Measurements from ENCODE around the gene NCOA6.

The NCOA6 gene

DNA sequence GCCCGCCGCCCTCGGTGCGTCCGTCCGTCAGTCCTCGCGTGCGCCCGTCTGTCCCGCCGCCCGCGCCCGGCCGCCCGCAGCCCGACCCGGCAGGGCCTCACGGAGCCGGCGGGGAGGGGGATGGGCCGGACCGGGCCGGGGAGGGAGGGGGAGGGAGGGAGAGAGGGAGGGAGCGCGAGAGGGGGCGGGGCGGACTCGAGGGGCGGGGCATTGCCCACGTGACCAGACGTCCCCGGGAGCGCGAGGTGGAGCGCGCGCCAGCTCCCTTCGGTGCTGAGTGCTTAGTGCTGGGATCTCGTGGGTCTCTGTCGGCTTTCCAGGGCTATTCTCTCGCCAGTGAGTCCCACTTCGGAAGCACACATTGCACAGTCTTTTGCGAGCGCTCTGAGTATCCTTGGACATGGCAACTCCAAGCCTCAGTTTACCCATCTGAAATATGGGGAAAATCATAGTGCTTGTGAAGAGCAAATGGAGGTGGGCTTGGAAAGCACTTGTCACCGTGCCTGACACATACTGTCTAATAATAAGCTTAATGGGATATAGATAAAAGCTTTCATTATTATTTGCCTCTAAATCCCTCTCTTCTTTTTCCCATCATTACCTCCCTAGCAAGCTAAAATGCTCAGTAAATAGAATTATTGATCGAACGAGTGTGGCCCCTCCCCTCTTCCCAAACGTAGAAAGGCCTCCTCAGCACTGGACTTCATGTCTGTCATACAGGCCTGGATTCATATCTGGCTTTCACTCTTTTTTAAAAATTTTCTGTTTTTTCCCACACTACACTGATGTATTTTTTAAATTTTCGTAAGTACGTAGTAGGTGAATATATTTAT, at the start of gene NCOA6:
NCOA6 (minus strand) TSS at position 122 of the 833 bp plus-strand sequence. CDS start 43,296 bp downstream, outside the sequence.
- peak; percentile 30 for DNase-seq

DNA sequence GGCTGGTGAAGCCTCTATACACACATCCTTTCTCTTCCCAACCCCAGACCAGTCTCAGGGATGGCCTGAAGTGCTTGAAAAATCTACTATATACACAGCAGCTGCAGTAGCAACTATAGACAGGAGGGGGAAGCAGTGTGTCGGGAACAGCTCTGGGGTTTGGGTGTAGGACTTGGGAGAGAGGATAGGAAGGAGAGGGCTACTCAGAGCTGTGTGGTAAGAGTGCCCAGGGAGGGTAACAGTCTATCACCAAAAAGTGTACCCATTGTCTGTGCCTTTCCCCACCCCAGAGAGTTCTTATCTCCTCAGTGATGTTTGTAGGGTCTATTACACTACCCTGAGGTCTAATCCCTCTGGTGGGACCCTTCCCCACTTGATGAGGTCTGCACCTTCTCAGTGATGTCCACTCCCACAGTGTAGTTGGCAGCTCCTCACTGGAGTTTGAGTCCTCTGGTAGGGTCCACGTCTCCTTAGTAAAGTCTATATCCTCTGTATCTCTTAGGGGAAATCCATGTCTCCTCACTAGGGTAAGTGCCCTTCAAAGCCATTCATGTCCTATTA, 48.7 kb upstream of the NCOA6 start:
- peak; percentile 66 for DNase-seq

DNA sequence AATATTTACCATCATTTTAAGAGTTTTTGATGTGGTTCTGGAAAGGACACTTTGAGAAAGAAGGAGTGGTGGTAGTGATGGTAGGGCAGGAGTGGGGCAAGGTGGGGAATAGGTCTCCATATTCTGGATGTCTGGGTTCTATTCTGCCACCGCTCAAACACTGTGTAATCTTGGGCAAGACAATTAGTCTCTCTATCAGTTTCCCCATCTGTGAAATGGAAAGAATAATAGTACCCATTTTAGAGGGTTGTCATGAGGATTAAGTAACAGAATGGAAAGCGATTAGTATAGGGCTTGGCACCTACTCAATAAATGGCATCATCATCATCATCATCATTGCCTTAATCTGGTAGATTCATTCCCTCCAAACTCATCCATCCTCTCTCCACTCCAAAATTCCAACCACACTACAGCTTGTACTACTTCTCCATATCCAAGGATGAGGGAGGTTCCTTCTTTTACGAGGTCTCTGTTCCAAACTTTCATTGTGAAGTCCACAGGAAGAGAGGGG, 48.2 kb upstream of the NCOA6 start:
- DNase-seq, result no peak

DNA sequence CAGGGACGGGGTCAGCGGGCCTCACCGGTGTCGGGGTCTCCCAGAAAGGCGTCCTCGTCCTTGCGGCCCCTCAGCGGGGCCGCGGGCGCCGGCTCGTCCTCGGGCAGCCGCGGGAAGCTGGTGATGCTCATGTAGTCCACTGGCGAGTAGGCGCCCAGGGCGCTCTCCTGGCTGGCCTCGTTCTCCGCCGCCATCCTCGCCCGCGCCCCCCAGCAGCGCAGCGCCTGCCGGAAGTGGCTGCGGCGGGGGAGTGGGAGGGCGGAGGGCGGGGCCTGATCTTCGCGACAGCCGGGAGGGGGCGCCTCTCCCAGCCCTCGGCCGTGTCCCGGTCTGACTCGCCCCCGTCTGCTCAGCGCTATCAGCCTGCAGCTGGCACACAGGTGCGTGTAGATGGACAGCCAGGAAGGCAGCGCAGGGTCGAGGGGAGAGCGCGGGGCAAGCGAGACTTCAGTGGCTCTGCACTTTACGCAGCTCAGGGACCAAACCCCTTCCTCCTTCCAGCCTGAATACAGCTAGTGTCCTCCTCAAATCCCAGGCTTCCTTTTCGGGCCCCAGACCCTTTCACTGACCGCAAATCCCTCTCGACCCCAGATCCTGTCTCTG, 47.3 kb upstream of the NCOA6 start, which contains the start of gene GGT7:
GGT7 (minus strand) TSS at position 235 of the 603 bp plus-strand sequence; CDS start at position 194, 41 bp downstream.
- peak; percentile 59 for DNase-seq

DNA sequence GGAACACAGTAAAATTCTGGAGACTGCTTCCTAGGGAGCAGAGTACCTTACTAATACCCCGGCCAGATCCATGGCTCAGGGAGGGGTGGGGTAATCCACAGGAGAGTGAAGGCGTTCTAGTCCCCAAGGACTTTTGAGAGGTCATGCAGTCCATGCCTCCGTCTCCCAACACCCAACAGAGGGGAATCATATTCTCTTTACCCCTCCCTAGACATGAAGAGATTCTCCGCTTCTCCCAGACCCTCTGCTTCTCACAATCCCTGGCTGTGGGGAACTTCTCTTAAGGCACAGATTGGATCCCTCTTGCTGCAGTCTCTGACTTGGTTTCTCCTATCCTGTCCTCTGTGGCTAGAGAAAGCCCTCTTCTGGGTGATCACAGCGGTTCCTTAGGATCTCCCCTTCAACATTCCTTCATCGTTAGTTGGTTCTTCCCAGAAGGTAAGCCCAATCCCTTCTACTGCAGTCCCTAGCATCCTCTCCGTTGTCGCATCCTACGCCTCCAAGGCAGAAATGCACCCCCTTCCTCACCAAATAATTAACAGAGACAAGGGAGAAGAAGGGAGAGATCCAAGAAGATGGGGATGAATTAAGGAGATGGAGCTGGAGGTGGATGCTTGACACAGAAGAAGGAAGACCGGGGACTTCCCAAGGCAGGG, 46.6 kb upstream of the NCOA6 start:
- DNase-seq, result no peak

DNA sequence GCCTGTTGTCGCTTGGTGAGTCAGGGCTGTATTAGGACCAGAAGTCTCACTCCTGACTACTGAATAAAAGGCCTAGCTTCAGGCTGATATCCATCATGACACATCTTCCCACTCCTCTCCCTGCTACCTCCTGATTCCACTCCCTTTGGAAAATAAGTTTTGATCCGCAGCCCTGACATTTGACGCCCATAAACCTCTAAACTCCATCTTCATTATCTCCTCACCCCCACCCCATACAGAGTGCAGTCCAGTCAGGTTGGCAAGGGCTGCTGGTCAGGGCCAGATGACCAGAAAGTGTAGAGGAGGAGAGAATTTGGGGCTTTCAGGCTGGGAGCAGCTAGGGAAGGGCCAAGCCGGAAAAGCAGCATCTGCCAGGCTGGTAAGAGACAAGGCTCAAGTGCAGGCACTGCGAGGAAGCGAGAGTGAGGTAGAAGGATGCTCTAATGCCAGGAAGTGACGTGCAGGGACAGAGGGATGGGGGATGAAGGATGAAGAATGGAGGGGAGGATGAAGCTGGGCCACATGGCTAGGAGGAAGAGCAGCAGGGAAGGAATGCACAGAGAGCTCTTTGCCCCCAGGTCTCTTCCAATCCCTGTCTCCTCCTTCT, 46.0 kb upstream of the NCOA6 start:
- DNase-seq, result no peak

DNA sequence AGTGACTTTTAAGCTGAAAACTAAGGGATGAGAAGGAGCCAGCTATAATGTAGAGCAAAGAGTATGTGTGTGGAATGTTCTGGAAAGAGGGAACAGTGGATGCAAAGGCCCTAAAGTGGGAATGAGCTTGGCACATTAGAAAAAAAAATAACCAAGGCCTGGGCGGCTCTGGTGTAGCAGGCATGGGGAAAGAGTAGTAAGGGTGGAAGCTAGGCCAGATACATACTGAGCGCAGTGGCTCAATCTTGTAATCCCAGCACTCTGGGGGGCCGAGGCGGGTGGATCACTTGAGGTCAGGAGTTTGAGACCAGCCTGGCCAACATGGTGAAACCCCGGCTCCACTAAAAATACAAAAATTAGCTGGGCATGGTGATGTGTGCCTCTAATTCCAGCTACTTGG, 38.8 kb upstream of the NCOA6 start:
- no peak for DNase-seq

DNA sequence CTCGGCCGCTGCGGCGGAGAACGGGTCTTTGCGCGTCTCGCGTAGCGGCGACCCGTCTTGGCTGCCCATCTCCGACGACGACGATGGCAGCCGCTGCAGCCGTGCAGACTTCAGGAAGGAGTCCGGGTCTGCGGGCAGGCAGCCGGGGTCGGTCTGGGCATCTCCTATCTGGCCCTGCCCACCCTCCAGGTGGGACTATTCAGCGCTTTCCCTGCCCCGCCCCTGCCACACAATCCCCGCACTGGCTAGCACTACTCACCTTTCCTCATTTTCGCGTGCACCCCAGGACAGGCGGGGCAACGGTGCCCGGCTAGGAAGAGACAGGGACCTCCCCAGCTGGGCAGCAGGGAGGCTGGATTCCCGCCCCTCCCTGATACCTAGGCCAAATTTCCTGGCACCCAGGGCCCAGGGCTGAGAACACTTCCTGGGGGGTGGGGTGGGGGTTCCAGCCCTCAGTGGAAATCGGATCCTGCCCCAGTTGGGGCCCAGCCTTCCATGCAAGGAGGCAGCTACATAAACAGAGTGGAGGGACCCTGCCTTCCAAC, 38.0 kb upstream of the NCOA6 start:
- no peak for DNase-seq

DNA sequence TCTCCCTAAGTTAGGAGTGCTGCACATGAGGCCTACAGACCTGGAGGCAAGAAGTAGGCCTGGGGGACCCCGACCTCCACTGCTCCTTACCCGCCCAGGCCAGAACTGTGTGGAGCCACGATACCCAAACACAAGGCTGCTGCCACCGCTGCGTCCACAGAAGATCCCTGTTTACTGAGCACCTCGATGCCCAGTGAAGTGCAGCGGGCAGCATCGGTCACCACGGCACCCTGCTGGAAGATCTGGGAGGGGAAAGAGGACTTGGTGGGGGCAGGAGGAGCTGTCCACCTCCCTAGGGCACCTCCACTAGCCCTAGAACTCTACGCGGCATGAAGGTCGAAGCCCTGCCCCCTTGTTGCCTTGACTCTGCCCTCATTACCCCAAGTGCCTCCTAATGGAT, 37.3 kb upstream of the NCOA6 start:
- DNase-seq, result no peak

DNA sequence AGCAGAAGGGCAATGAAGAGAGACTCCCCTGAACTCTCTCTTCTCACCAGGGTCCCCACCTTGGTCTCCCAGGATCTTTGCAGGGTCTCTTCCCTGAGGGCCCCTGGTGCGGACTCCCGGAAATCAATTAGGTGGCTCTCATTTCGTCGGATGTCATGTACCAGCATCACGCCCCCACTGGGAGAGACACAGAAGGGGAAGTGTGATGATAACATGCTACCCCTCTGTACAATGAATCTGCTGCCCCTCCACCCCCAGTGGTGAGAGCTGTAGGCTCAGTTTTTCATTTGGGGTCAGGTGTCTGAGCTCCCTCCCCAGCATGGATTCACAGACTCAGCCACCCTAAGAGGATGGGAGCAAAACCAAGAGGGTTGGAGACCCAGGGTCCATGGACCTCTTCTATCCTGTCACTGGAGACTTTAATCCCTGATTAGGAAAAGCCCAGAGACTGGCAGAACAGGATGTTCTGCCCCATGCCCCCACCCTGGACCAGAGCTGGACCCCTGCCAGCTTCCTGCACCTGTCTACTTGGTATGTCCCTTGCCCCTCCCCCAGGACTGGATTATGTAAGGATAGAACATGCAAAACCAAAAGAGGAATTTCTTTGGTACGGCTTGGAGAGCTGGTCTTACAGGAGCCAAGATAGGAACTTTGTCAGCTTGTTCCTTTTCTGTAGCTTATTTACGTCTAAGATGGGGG, 36.1 kb upstream of the NCOA6 start:
- peak; percentile 6 for DNase-seq

DNA sequence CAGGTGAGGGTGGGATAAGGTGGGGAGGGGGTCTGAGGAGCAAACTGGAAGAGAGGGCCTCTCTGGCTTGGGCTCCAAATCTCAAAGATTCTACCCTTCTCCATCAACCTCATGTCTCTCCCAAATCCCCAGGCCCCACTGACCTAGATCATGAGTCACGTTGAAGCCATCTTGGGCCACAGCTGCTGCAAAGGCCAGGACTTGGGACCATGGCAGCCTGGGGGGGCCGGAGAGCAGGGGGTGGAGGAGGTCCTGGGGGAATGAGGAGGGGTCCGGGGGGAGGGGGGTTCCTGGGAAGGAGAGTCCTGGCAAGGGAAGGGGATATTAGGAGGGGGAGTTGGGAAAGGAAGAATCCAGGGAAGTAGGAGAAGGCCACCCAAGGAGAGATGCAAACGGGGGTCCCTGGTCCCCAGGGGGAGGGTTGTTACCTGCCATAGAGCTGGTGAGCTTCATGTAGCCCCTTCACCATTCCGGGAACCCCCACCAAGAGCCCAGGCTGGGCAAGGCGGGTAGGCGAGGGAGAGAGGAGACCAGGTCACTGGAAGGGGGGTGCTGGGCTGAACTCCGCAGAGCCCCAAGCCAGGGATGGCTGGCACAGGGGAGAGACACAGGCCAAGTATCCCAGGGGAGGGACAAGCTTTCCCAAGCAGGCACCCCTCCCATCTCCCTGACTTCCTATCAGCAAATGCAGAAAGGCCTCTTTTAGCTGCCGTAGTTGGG, 34.5 kb upstream of the NCOA6 start:
- DNase-seq, result no peak

DNA sequence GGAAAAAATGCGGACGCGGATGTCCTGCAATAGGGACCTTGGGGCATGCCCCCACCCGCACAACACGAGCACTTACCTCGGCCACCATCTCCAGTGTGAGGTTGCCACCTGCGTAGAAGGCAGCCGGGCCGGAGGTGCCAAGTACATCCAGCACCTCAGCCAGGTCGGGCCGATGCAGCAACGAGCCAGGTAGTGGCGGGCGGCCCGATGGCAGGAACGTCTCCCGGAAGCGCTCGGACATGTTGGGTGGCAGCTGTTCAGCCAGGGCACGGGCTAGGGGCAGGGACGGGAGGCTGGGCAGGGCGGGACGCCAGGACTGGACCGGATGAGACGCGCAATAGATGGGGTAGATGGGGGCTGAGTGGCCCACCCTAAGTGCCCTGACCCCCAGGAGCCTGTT, 33.9 kb upstream of the NCOA6 start:
- DNase-seq, result no peak

DNA sequence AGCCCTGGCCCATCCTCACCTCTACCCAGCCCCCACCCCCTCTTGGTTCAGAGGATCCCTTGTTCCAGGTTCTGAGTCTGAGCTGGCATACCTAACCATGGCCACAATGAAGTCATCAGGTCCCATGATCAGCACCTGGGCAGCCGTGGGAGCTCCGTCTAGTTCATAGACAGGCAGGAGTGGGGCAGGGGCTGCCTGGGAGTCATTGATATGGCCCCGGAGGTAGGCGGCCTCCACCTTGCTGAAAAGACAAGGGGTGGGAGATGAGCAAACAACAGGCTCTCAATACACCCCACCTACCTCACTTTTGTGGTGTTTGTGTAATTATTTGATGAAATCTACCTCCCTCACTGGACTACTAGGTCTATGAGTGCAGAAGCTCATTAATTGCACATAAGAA, 26.8 kb upstream of the NCOA6 start:
- DNase-seq, result no peak

DNA sequence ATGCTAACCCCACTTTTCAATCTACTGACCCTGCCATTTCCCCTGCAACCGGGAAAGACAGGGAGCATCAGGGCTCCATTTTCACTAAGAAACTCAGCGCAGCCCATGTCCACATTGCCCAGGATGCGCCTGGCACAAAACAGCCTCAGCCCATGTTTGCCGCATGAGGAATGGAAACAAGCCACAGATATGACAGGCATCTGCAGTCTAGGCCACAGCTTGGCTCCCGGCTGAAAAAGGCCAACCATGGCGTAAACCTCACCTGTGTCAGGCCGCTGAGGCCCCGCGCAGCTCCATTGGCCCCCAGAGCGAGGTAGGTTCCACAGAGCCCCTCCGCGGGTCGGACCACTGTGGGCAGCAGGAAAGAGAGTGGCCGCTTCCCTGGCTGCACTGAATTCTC, 25.5 kb upstream of the NCOA6 start:
- DNase-seq, result no peak

DNA sequence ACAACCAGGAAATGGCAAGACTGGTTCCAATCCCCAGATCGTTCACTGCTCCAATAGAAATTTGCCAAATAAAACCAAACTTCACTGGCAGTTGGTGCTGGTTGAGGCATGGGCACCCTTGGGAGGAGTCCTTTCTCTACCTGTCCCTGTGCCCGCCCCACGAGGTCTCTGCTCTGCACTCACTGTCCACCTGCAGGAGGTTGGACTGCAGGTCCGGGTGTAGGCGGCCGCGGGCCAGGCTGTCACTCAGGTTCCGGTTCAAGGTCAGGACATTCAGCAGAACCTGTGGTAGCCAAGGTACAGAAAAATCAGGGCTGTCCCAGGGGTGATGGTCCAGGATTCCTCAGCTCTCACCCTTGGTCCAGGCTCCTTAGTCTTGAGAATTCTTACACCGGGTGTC, 24.3 kb upstream of the NCOA6 start:
- no peak for DNase-seq

DNA sequence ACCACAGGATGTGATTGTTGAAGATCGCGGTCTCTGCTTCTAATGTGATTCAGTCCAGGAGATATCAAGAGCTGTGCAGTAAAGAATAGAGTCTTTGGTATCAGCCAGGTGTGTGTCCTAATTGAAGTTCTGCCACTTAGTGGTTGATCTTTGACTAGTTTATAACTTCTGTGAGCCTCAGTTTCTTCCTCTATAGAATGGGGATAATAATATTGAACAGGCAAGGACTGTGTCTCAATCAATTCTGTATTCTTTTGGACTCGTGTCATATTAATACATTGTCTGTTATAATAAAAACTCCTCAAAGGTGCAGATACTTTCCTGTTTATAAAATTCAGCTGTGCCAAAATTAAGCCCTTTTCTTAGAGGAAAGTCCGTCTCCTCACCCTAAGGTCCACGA, 23.1 kb upstream of the NCOA6 start:
- DNase-seq, result no peak

DNA sequence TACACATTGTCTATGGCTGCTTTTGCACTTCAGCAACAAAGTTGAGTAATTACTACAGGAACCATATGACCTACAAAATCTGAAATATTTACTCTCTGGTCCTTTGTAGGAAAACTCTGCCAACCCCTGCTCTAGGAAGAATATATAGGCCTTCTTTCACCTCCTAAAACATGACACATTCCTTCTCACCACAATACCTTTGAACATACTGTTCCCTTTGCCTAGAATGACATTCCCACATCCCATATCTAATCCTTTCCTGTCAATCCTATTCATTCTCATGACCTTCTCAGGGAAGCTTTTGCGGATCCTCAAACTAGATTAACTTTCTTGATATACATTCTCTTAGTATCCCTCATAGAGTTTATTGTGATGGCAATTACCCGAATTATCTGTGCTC, 18.0 kb upstream of the NCOA6 start:
- no peak for DNase-seq

DNA sequence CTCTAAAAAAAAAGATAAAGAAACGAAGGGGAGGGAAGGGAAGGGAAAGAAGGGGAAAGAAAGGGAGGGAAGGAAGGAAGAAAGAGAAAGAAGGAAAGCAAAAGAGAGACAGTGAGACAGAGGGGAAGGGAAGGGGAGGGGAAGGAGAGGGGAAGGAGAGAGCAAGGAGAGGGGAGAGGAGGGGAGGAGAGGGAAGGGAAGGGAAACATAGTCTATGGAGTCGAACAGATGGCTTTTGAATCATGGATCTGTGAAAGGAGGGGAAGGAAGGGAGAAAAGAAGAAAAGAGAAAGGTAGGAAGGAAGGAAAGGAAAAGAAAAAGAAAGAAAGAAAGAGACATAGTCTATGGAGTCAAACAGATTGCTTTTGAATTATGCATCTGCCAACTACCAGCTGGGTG, 16.7 kb upstream of the NCOA6 start:
- DNase-seq, result no peak

DNA sequence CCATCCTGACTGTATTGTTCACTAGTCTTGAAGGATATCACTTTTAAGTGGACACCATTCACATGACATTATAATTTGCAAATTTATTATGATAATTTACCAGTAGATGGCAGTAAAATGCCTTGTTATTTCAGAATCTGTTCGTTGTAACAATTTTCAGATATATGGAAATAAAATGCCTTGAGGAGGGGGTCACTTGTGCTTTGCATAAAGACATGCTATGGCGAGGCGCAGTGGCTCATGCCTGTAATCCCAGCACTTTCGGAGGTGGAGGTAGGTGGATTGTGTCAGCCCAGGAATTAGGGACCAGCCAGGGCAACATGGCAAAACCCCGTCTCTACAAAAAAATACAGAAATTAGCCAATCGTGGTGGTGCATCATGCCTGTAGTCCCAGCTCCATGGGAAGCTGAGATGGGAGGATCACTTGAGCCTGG, 9.0 kb upstream of the NCOA6 start:
- peak; percentile 22 for DNase-seq

DNA sequence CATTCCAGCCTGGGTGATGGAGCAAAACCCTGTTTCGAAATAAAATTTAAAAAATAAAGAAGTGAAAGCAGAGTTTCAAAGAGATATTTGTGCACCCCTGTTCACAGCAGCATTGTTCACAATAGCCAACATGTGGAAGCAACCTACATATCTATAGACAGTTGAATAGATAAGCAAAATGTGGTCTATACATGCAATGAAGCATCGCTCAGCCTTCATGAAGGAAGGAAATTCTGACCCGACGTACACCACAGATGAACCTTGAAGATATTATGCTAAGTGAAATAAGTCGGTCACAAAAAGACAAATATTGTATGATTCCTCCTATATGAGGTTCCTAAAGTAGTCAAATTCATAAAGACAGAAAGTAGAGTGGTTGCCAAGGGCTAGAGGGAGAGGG, 6.5 kb upstream of the NCOA6 start:
- no peak for DNase-seq

DNA sequence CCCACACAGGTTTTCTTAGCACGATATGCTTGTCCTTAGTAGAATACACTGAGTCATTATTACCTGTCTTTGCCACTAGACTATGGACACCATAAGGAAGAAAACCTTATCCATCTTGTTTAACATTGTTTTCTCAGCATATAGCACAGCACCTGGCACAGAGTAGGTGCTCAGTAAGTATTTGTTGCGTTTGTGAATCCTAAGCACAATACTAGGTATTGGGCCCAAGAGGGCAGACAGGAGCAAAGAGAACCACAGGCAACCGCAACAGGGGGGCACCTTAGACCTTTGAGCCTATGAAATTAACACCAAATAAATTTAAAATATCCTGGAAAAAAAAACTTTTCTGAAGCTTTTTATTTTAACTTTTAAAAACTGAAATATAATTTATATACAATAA, 3.7 kb upstream of the NCOA6 start:
- no peak for DNase-seq

Measured in NCI-H1417 treated with DMSO at 0.1 percent for 48 hours (cell line).